ENCODE data around the gene NCKAP5. TPM values are rescaled to one million over a fixed set of nuclear protein-coding genes. Genes with fewer than 3 reads are reported as not detected.

NCKAP5 gene
- total and polyA plus RNA-seq, 2 donors (not counting 1 experiment from before 2014, with no cell fraction given) = not detected

DNA sequence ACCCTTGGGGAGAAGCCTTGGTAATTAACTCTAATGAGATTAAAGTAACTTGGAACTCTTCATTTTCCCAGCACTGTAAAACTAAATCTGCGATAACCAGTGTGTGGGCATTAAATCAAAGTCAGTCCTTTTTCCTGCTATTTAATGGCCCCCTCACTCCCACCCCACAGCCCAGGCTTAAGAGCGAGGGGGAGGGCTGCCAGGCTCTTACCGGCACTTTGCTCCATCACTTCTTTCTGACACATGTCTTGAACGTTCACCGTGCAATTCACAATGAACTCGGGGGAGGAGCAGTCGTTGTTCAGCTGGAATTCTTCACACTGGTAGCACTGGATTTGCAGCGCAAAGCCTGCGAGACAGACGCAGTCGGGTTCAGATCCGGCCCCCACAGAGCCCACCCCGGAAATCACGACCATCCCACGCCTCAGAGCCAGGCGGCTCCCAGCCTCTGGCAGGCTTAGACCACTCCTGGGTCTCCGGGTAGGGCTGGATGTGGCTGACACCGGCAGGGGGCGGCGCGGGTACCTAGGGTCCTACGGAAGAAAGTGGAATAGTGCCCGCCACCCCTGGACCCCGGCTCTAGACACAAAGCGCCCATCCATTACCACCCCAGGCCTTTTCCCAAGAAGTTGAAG is 900.0 kb downstream of the NCKAP5 start:
- intact Hi-C loops (cut with micrococcal nuclease) = no loop called here
- TF ChIP-seq, protein P1, sequence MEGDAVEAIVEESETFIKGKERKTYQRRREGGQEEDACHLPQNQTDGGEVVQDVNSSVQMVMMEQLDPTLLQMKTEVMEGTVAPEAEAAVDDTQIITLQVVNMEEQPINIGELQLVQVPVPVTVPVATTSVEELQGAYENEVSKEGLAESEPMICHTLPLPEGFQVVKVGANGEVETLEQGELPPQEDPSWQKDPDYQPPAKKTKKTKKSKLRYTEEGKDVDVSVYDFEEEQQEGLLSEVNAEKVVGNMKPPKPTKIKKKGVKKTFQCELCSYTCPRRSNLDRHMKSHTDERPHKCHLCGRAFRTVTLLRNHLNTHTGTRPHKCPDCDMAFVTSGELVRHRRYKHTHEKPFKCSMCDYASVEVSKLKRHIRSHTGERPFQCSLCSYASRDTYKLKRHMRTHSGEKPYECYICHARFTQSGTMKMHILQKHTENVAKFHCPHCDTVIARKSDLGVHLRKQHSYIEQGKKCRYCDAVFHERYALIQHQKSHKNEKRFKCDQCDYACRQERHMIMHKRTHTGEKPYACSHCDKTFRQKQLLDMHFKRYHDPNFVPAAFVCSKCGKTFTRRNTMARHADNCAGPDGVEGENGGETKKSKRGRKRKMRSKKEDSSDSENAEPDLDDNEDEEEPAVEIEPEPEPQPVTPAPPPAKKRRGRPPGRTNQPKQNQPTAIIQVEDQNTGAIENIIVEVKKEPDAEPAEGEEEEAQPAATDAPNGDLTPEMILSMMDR (IDR thresholded peaks at IDR 0.05) = no peak
- TF ChIP-seq EZH2 (IDR thresholded peaks at IDR 0.05; ENCODE audit: borderline replicate concordance, insufficient read depth, low read depth, low read length, poor library complexity, severe bottlenecking) = no peak
- peaks cover 0 to 38% (median 13%) of the 10 kb centered on the region in 4 experiments for H3K27me3 ChIP-seq (replicated peaks in 1 of 4; ENCODE audit: control extremely low read depth in 1 of 4, control insufficient read depth in 3 of 4, insufficient read depth in 4 of 4, low read length in 3 of 4)

DNA sequence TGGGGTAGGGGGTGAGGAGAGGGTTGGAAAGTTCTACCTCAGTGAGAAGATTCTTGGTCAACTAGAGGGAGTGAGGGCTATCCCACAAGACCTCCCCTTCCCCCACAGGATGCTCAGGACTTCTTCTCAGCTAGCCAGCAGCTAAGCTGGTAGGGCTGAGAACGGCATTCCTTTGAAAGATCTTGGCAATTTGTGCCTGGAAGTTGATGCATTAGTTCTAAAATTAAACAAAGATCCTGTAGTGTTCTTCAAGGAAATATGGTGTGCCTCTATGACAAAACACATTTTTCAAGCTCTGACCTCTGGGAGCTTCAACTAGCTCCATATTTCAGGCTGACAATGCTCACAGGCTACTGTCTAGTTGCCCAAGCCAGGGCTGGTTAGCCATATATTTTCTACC is 900.6 kb downstream of the NCKAP5 start:
- ATAC-seq (ENCODE audit: low read depth) = no peak
- H3K4me3 ChIP-seq (ENCODE audit: control extremely low read depth in 1 of 5, extremely low read depth in 1 of 5, insufficient read depth in 1 of 5, low read depth in 2 of 5, low read length in 4 of 5) = no peak overlapping the region
- no peak overlapping the region for H3K27ac Mint-ChIP-seq
- no CpG with 5 or more reads among the region's 1 CpG for WGBS (ENCODE audit: insufficient coverage)
- H3K9ac ChIP-seq (ENCODE audit: low read length) = no peak overlapping the region
- no peak overlapping the region for H3K4me3 Mint-ChIP-seq
- H2AFZ ChIP-seq (ENCODE audit: insufficient read depth, low read depth, low read length, poor library complexity, severe bottlenecking) = no peak overlapping the region
- H4K20me1 ChIP-seq (ENCODE audit: control insufficient read depth, insufficient read depth, low read length, poor library complexity, severe bottlenecking) = no peaks in the 10 kb centered on the region
- H3K4me1 Mint-ChIP-seq = peaks cover 9% of the 10 kb centered on the region
- intact Hi-C loops (cut with micrococcal nuclease) = no loop called here
- no peak for DNase-seq
- H3K4me2 ChIP-seq (replicated peaks; ENCODE audit: low read depth, low read length, poor library complexity, severe bottlenecking) = no peak overlapping the region
- H3K27me3 Mint-ChIP-seq = peaks cover 44% of the 10 kb centered on the region
- no peaks in the 10 kb centered on the region for H3K79me2 ChIP-seq (ENCODE audit: control insufficient read depth, insufficient read depth, low read length)
- ChIA-PET CTCF (interaction anchor here (1.5 kb wide), 1 partner anchor 10 kb away, joined by 3 read pairs; no protein-coding TSS in a partner anchor), POLR2A (no interaction called here)
- H3K27me3 ChIP-seq (replicated peaks in 1 of 4; ENCODE audit: control extremely low read depth in 1 of 4, control insufficient read depth in 3 of 4, insufficient read depth in 4 of 4, low read length in 3 of 4) = peaks cover 0 to 38% (median 13%) of the 10 kb centered on the region in 4 experiments
- H3K9me3 Mint-ChIP-seq (ENCODE audit: insufficient read depth) = no peaks in the 10 kb centered on the region
- H3K36me3 ChIP-seq (replicated peaks in 1 of 2; ENCODE audit: control extremely low read depth in 1 of 2, control insufficient read depth in 1 of 2, extremely low read depth in 1 of 2, insufficient read depth in 2 of 2, low read length in 1 of 2) = no peaks in the 10 kb centered on the region
- no peak for TF ChIP-seq EZH2 (IDR thresholded peaks at IDR 0.05; ENCODE audit: borderline replicate concordance, insufficient read depth, low read depth, low read length, poor library complexity, severe bottlenecking)
- TF ChIP-seq, protein P1 (IDR thresholded peaks at IDR 0.05) = no peak
- H3K9me3 ChIP-seq (ENCODE audit: control extremely low read depth in 1 of 3, control insufficient read depth in 2 of 3, insufficient read depth in 1 of 3, low read length in 2 of 3) = peaks cover 0 to 12% (median 0%) of the 10 kb centered on the region in 3 donors
- no peak overlapping the region for H3K27ac ChIP-seq (ENCODE audit: low read length in 2 of 2)
- no peaks in the 10 kb centered on the region for H3K4me1 ChIP-seq (ENCODE audit: control insufficient read depth in 2 of 2, insufficient read depth in 2 of 2, low read length in 2 of 2)

More for the DNA sequence above, 900.0 kb downstream of the NCKAP5 start:
- Mint-ChIP-seq H3K9me3 (ENCODE audit: insufficient read depth) (no peaks in the 10 kb centered on the region), H3K27me3 (peaks cover 45% of the 10 kb centered on the region), H3K4me3 (peak overlapping the region; percentile 3), H3K4me1 (peaks cover 9% of the 10 kb centered on the region), H3K27ac (no peak overlapping the region)
- Histone ChIP-seq H4K20me1 (ENCODE audit: control insufficient read depth, insufficient read depth, low read length, poor library complexity, severe bottlenecking) (no peaks in the 10 kb centered on the region), H3K36me3 (replicated peaks in 1 of 2; ENCODE audit: control extremely low read depth in 1 of 2, control insufficient read depth in 1 of 2, extremely low read depth in 1 of 2, insufficient read depth in 2 of 2, low read length in 1 of 2) (no peaks in the 10 kb centered on the region), H2AFZ (ENCODE audit: insufficient read depth, low read depth, low read length, poor library complexity, severe bottlenecking) (no peak overlapping the region), H3K4me2 (replicated peaks; ENCODE audit: low read depth, low read length, poor library complexity, severe bottlenecking) (no peak overlapping the region), H3K4me3 (ENCODE audit: control extremely low read depth in 1 of 5, extremely low read depth in 1 of 5, insufficient read depth in 1 of 5, low read depth in 2 of 5, low read length in 4 of 5) (peak overlapping the region in 1 of 5 experiments; percentile 9), H3K27ac (ENCODE audit: low read length in 2 of 2) (no peak overlapping the region), H3K4me1 (ENCODE audit: control insufficient read depth in 2 of 2, insufficient read depth in 2 of 2, low read length in 2 of 2) (no peaks in the 10 kb centered on the region), H3K79me2 (ENCODE audit: control insufficient read depth, insufficient read depth, low read length) (no peaks in the 10 kb centered on the region), H3K9me3 (ENCODE audit: control extremely low read depth in 1 of 3, control insufficient read depth in 2 of 3, insufficient read depth in 1 of 3, low read length in 2 of 3) (peaks cover 0 to 12% (median 0%) of the 10 kb centered on the region in 3 donors), H3K9ac (ENCODE audit: low read length) (no peak overlapping the region)
- ATAC-seq (ENCODE audit: low read depth) = no peak
- POLR2A ChIA-PET = no interaction called here
- CTCF ChIA-PET = interaction anchor here (1.5 kb wide), 1 partner anchor 10 kb away, joined by 3 read pairs; no protein-coding TSS in a partner anchor
- no peak for DNase-seq
- 9% methylated on average over 19 of the region's 25 CpGs for WGBS (ENCODE audit: insufficient coverage)
